ENCODE data around the gene KIAA1614.

Gene KIAA1614

DNA sequence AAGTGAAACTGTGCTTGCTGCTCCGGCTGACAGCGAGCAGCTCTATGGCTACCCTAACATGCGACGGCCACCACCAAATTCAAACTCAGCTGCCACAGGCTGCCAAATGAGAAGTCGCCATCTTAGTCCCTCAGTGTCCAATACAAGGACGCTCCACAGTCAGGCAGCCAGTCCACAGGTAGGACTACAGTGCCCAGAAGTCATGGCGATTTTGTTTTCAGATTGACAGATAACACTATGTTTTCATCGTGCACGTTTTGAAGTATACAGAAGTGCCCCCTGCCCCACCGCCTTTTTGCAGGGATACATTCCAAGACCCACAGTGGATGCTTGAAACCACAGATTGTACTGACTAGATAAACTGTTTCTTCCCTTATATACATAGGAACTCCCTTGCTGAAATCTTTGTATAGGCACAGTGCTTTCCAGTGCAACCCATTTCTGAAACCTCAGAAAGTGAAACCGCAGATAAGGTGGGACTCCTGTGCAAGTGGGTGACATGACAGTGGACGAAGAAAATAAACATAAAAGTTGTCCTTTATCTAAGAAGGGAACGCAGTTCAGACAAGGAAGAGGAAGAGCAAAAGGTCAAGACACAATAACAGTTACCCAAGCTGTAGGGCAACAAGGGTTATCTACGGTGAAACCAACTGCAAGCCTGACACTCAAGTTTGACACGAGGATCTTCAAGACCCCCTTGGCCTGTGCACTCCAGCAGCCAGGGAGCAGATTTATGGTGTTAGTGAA is 57.8 kb downstream of the KIAA1614 start:
- H3K4me3 ChIP-seq (ENCODE audit: low read depth, low read length): no peak overlapping the region
- TF ChIP-seq MYC (IDR thresholded peaks at IDR 0.05; ENCODE audit: low read depth, low read length) (no peak), POLR2A (IDR thresholded peaks at IDR 0.05; ENCODE audit: extremely low read depth, insufficient read length) (no peak)
- TF ChIP-seq, protein P1, sequence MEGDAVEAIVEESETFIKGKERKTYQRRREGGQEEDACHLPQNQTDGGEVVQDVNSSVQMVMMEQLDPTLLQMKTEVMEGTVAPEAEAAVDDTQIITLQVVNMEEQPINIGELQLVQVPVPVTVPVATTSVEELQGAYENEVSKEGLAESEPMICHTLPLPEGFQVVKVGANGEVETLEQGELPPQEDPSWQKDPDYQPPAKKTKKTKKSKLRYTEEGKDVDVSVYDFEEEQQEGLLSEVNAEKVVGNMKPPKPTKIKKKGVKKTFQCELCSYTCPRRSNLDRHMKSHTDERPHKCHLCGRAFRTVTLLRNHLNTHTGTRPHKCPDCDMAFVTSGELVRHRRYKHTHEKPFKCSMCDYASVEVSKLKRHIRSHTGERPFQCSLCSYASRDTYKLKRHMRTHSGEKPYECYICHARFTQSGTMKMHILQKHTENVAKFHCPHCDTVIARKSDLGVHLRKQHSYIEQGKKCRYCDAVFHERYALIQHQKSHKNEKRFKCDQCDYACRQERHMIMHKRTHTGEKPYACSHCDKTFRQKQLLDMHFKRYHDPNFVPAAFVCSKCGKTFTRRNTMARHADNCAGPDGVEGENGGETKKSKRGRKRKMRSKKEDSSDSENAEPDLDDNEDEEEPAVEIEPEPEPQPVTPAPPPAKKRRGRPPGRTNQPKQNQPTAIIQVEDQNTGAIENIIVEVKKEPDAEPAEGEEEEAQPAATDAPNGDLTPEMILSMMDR (IDR thresholded peaks at IDR 0.05; ENCODE audit: low read depth, low read length): no peak
- TF ChIP-seq, protein P2, sequence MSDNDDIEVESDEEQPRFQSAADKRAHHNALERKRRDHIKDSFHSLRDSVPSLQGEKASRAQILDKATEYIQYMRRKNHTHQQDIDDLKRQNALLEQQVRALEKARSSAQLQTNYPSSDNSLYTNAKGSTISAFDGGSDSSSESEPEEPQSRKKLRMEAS (IDR thresholded peaks at IDR 0.05; ENCODE audit: low read depth, low read length): no peak
- no peak for DNase-seq (ENCODE audit: low read depth)

DNA sequence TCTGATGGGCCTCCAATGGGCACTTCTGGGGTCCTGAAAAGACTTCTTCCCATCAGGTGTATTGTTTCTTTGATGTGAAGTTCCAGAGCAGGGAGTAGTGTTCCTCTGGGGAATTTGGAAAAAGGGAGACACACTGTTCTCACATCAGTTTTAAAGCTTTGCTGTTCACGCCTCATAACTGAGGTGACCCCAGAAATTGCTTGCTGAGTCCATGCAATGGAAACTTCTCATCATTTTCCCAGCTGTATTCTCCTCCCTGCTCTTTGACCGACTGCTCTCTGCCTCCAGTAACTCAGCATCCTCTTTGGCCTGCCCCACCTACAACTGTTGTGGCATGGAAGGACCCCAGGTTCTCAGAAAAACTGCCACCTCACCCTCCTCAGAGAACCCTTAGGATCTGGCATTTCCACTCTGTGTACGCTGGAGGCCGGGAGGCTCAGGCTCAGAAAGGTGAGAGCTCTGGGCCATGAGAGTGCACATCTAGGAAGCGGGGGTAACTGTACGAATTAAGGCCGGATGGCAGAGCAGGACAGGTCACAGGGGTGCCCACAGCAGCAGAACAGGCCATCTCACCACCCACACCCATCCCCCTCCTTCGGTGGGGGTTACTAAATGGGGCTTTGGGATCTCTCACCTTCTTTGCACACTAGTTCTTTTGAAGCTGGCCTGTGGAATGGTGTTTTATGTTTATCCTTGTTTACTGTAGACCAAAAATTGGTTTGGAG is 58.7 kb downstream of the KIAA1614 start:
- TF ChIP-seq, protein P1 (IDR thresholded peaks at IDR 0.05; ENCODE audit: low read depth, low read length): no peak
- no peak for TF ChIP-seq MYC (IDR thresholded peaks at IDR 0.05; ENCODE audit: low read depth, low read length)

DNA sequence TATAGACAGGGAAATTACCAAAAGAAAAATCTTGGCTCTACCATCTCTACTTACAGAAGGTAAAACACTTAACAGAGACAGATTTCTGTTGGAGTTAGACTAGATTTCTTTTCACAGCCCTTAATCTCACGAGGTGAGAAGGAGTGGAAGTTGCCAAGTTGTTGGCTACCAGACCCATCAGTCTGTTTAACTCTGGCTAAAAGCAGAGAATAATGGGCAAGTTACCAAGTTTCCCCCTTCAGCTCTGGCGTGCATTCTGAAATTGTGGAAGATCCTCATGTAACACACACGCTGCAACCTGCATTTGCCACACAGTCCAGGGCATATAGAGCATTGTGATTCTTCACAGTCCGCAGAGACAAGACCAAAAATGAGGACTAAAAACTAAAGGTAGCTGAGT is 60.7 kb downstream of the KIAA1614 start:
- no peak for TF ChIP-seq POLR2A (IDR thresholded peaks at IDR 0.05; ENCODE audit: extremely low read depth, insufficient read length)
- TF ChIP-seq, protein P1 (IDR thresholded peaks at IDR 0.05; ENCODE audit: low read depth, low read length): no peak
- no peak for TF ChIP-seq MYC (IDR thresholded peaks at IDR 0.05; ENCODE audit: low read depth, low read length)
- TF ChIP-seq, protein P2 (IDR thresholded peaks at IDR 0.05; ENCODE audit: low read depth, low read length): no peak
- DNase-seq (ENCODE audit: low read depth): no peak
- no peak overlapping the region for H3K4me3 ChIP-seq (ENCODE audit: low read depth, low read length)

More for the DNA sequence above, 58.7 kb downstream of the KIAA1614 start:
- DNase-seq (ENCODE audit: low read depth): no peak
- H3K4me3 ChIP-seq (ENCODE audit: low read depth, low read length): no peak overlapping the region

DNA sequence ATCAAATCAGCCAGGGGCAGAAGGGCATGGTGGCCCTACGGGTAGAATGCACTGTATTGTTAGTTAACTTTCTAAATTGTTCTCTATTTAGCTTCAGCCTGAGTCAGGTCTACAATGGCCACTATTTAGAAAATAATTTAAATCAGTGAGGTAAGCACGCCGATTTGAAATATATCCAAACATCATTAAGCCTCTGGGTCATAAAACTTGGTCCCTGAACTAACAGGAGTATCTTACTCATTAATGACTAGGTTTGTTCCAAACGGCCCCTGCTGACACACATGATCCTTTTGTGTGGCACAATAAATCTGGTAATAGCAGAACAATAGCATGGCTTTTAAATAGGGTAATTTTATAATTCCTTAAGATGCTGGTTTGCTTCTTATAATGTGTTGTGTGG is 61.5 kb downstream of the KIAA1614 start:
- DNase-seq (ENCODE audit: low read depth): no peak
- TF ChIP-seq MYC (IDR thresholded peaks at IDR 0.05; ENCODE audit: low read depth, low read length) (no peak), POLR2A (IDR thresholded peaks at IDR 0.05; ENCODE audit: extremely low read depth, insufficient read length) (no peak)
- TF ChIP-seq, protein P2 (IDR thresholded peaks at IDR 0.05; ENCODE audit: low read depth, low read length): no peak
- TF ChIP-seq, protein P1 (IDR thresholded peaks at IDR 0.05; ENCODE audit: low read depth, low read length): no peak
- H3K4me3 ChIP-seq (ENCODE audit: low read depth, low read length): no peak overlapping the region

DNA sequence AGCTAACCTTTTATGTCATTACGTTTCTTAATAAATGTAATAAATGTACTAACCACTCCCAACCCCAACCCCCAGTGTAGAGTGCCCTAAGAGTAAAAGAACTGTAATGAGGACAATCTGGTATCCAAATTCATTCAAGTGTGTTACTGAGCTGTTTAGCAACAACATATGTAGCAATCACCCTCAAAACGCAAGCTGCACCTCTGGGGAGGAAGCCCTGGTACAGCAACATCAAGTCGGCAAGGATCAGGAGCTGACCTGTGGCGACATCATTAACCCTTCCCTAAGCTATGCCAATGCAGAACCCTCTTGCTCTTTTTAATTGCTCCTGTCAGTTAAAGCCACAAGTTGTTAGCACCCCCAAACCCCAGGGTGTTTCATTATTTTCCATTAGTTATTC is 62.9 kb downstream of the KIAA1614 start:
- peak; percentile 90 for DNase-seq (ENCODE audit: low read depth)
- TF ChIP-seq, protein P2 (IDR thresholded peaks at IDR 0.05; ENCODE audit: low read depth, low read length): no peak
- no peak for TF ChIP-seq POLR2A (IDR thresholded peaks at IDR 0.05; ENCODE audit: extremely low read depth, insufficient read length)
- H3K4me3 ChIP-seq (ENCODE audit: low read depth, low read length): no peak overlapping the region

DNA sequence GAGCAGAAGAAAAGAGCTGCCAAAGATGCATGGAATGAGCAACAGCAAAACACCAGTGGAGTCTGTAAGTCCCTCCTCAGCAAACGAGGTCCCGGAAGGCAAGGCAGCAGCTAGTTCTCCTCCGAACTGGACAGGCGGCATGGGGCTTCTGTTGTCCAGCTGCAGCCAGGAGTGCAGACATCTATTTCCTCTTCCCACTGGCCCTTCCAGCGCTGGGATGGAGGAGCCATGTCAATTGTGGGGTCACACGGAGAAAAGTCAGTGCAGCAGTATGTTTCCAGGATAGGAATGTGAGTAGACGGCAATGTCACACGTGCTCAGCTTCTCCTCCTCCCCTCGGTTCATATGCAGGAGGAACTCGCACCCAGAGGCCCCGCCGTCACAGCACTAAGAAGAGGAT is 63.5 kb downstream of the KIAA1614 start:
- DNase-seq (ENCODE audit: low read depth): no peak
- no peak overlapping the region for H3K4me3 ChIP-seq (ENCODE audit: low read depth, low read length)
- no peak for TF ChIP-seq POLR2A (IDR thresholded peaks at IDR 0.05; ENCODE audit: extremely low read depth, insufficient read length)
- TF ChIP-seq, protein P1 (IDR thresholded peaks at IDR 0.05; ENCODE audit: low read depth, low read length): no peak
- TF ChIP-seq, protein P2 (IDR thresholded peaks at IDR 0.05; ENCODE audit: low read depth, low read length): no peak
- TF ChIP-seq MYC (IDR thresholded peaks at IDR 0.05; ENCODE audit: low read depth, low read length): no peak

Measured in NB4 (cell line).